GM18499 (cell line): Measurements from ENCODE around the gene FAM9B.
"Not testable (repeated sequence)": the region's sequence is repeated elsewhere in the genome, so short reads cannot be mapped to it uniquely, and the experiment has no call there.

Experiments used
- ATAC-seq: cut with Tn5 transposase; IDR thresholded peaks from one replicate; pipeline ENCODE4 v1.9.1; 2021; ENCODE audit warnings: moderate number of reproducible peaks; ENCODE audit not compliant: insufficient read depth, unreplicated experiment

Gene FAM9B

DNA sequence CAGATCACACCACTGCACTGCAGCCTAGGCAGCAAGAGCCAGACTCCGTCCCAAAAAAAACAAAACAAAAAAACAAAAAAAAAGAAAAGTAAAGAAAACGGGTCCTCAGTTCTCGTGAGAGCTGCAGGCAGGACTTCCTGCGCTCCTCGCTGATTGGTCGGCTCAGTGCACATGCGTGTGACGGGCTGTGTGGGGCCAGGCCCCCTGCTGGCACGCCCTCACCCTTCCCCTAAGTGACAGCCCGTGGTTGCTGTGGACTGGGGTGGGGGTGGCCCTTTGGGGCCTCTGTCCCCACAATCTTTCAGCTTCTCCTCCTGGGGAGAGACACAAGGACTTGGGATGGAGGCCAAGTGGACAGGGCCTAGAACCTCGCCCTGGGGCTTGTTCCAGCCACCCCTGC lies at the start of gene FAM9B:
Gene FAM9B, minus strand, starts transcription at position 139 of the 400 bp plus-strand sequence. CDS start 1,141 bp downstream, outside the sequence.
- ATAC-seq: no peak

DNA sequence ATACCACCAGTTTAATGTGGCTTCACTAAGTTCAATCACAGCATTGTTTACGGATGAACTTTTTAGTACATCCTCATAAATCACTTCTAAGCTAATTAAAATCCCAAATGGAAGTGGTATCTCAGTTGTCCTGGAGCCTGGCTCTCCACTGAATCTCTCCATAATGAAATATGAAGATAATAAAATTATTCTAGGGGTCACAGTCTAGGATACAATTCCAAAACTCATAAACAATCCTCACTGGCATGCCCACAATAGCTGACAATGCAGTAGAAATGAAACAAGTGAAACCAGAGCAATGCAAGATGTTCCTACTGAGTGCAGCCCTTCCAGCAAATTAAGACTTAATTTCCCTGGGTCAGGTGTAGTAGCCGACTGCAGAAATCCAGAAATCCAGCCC lies 47.3 kb upstream of the FAM9B start:
- ATAC-seq: no peak

DNA sequence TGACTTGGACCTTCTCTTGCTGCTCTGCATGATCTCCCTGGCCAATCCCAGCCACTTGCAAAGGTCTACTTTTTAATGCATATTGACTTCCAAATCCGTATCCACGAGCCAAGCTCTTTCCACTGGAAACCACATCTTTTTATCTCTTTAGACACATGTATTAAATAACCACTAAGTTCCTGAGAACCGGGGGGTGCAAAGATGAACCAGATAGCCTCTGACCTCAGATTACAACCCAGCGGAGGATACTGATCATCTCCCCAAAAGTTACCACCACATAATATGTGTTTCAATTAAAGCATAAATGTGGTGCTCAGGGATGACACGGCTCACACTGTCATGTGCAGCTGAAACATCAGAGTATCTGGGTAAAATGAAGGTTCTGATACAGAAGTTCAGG lies 40.4 kb upstream of the FAM9B start:
- ATAC-seq: no peak

DNA sequence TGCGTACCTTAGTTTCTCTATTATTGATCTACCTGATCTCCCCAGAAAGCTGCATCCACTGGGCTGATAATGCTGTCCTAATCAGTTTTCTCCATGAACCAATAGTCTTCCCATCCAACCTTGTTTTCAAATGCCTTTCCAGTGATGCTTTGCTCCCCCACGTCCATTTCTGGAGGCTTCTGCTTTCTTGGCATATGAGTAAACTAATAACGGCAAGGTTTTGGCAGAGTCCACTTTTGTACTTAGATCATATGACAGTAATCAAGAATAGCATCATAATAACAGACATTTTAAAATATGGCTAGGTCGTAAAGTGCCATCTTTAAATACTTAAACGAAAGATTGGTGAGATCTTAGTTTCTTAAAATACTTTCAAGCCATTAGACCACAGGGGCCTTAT lies 38.4 kb upstream of the FAM9B start:
- ATAC-seq: no peak

DNA sequence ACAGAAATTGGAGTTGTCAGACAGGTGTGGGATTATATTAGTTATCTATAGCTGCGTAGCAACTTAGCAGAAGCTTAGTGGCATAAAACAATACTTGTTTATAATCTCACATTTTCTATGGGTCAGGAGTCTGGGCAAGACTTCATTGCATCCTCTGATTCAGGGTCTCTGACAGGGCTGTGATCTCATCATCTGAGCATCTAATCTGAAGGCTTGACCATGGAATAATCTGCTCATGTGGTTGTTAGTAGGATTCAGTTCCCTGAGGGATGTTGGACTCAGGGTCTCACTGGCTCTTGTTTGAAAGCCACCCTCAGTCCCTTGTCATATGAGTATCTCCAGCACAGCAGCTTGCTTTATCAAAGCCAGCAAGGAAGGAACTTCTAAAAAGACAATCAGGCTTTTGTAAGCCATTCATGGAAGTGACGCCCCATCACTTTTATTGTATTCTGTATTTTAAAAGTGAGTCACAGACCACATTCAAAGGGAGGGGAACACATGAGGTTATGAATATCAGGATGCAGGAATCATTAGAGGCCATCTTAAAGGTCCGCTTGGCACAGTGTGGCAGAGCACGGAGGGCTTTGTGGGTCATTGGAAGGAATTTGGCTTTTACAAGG lies 37.2 kb upstream of the FAM9B start:
- no peak for ATAC-seq

DNA sequence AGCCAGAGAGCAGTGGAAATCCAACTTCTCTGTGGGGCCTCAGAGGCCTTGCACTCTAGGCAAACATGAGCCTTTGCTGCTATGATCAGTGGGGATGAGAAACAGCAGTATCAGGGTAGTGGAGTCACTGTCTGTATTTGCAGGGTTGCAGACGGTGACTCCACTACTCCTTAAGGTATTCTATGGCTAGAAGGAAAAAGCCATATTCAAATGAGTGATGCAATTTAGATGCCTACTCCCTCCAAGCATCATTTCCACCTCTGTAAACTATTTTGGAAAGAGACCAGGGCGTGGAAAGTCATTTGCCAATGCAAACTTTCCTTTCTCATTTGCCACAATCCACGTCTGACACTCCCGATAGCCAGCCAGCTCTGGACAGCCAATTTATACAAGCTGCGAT lies 35.6 kb upstream of the FAM9B start:
- no peak for ATAC-seq

DNA sequence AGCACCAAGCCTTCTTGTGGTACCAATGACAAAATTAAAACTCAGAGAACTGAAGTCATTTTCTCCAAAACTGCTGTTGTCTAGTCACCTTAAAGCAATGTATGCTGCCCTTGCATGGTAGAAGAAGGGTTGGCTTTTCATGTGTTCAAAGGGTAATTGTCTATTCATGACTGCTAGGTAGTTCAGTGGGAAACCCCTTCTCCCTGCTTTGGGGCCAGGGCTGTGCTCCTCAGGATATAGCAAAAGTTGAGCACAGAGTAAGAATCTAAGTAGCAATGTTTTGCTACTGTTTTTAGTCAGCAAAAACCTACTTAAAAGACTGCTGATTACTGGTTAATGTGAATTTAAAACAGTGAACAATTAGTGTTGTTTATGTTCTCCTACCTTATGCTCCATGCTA lies 30.8 kb upstream of the FAM9B start:
- no peak for ATAC-seq

DNA sequence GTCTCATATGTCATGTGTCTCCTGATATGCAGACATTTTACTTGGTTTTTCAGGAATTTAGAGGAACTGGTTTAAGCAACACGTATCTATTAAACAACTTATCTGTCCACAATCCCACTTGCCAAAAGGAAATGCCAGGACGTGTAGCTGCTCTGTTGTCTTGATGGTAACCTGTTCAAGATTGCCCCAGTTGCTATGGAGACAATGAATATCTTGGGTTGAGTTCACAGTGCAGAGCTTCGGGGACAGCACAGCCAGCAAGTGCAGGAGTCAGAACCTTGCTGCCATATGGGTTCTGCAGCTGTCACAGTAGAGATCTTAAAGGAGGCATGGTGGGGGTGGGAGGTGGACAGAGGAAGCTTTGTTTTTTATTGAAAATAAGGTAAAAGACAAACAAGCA lies 28.7 kb upstream of the FAM9B start:
- no peak for ATAC-seq

DNA sequence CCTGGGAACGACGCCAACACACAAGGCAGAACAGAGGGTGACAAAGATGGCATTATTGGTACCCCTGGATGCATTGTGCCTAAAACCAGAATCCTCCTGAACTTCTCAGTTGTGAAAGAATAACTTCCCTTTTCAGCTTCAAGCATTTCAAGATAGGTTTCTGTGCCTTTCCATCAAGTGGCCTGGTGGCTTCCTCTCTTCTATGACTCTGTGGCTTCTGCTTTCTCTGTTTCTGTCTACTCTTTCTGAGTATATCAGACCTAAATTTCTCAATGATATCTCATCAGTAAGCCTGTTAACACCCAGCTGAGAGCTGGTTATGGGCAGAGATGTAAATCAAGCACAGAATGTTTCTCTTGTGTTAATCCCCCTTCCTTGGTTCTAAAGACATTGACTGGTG lies 21.4 kb upstream of the FAM9B start:
- ATAC-seq: no peak

DNA sequence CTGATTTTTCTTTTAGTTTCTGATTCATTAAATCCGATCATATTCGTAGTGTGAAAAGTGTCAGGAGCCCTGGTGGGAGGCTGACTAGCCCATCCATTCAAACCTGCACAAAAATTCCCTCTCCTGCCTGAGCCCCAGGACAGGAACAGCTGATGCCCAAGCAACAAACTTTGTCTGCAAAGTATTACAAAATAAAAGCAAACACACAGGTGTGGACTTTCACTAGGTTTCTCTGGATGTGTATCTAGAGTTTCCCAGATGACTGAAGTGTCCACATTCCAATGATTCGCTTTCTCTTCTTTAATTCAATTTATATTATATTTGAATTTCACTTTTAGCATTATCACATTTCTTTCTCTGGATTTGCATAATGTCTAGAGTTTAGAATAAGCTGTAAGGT lies 18.2 kb upstream of the FAM9B start:
- ATAC-seq: no peak

DNA sequence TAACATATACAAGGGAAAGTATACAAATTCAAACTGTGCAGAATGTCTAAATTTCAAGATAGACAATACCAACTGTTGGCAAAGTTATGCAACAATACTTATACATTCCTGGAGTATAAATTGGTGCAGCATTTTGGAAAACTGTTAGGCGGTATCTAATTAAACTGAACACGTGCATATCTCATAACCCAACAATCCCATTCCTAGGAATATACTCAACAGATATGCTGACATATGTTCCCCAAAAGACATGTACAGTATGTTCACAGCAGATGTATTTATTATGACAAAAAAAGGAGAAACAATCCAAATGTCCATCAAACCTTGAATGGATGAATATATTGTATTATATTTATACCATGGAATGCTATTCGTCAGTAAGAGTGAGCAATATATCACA lies 16.4 kb upstream of the FAM9B start:
- no peak for ATAC-seq

DNA sequence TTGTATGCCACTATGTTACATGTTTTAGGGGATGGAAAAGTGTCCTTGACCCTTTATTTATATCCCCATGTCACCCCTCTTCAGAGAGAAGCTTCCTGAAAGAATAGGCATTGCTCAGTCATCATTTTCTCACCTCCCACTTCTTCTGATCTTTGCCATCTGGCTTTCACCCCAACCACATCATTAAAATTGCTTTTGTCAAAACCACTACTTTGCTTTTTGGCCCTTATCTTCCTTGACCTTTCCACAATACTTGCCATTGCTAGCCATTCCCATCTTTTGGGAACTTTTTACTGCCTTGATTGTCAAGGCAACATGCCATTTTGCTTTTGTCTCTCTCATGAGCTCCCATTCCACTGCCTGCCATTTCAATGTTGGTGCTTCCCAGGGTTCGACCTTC lies 14.9 kb upstream of the FAM9B start:
- ATAC-seq: no peak

DNA sequence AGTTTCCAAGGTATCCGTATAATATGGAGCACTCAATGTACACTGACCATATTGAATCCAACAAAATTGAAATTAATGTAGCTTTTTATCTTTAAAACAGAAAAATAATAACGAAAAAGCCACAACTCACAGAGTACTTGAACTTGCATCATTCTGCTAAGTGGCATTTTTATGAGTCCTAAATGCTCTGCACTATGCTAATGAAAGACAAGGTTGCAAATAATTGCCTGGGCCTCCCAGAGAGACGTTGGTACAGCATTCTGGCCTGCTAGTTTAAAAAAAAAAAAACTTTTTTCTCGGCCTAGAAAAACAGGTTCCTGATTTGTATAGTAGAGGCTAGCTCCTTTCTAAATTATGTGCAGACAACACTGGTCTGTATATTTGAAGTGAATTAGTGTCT lies 4.3 kb upstream of the FAM9B start:
- ATAC-seq: no peak

DNA sequence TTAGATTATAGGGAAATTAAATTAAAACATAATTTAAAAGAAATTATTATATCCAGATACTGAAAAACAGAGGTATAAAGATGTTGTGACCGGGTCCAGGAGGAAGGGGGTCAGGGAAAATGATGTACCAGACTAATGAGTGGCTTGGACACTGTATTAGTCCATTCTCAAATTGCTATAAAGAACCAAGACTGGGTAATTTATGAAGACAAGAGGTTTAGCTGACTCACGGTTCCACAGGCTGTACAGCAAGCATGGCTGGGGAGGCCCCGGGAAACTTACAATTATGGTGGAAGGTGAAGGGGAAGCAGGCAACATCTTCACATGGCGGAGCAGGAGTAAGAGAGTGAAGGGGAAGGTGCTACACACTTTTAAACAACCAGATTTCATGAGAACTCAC lies 3.4 kb upstream of the FAM9B start:
- ATAC-seq: no peak

DNA sequence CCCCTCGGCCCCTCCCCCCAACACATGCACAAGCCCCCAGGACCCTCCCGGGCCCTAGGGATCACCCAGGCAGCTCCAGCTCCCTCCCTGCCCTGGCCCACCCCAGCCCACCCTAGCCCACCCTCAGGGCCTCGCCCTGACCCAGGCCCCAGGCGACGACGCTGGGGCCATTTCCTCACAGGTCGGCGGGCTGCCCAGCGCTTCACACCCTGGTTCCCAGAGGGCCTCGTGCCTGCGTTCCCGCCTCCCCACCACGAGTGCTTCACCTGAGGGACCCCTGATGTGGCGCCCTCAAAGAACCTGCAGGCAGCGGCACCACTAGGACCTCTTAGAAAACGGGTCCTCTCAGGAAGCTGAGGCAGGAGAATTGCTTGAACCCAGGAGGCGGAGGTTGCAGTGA lies 341 bp downstream of the FAM9B start:
- ATAC-seq: no peak

DNA sequence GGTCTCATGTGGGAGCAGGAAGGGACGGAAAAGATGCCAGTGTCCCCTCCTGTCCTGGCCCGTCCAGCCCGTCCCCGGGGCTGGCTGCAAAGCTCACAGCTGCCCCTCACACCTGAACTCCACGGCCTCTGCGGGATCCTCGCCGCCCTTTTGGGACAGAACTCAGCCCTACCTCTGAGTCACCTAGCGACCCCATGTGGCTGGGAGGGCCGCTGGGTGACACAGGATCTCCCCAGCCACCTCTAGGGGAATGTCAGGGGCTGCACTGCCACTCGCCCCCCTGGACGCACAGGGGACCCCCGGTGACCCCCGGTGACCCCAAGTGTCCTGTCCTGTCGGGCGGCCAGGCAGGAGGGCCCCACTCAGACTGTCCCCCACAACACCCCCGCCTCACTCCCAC lies 748 bp downstream of the FAM9B start:
- no peak for ATAC-seq

DNA sequence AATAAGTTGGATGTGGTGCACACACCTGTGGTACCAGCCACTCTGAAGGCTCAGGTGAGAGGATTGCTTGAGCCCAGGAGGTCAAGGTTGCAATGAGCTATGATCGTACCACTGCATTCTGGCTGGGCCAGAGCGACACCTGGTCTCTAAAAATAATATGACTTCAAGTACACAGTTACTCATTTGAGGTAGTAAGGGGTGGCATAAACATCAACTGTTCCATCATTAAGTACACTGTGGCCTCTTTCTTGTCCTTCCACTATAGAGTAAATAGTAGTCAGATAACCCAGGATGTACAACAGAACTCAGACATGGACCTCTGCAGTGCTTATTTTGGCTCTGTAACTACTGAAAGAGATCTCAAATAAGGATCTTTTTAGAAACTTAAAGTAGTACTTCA lies 10.6 kb downstream of the FAM9B start:
- ATAC-seq: no peak

DNA sequence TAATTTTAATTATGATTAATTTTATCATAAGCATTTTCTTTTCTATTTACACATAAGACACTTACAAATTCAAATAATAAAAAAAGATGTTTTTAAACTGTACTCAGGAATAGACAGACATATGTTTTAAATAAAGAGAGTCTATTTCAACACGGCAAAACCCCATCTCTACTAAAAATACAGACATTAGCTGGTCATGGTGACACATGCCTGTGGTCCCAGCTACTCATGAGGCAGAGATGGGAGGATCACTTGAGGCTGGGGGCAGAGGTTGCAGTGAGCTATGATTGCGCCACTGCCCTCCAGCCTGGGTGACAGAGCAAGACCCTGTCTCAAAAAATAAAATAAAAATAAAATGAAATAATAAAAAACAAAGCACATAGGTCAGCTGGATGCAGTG lies 14.8 kb downstream of the FAM9B start:
- ATAC-seq: no peak

DNA sequence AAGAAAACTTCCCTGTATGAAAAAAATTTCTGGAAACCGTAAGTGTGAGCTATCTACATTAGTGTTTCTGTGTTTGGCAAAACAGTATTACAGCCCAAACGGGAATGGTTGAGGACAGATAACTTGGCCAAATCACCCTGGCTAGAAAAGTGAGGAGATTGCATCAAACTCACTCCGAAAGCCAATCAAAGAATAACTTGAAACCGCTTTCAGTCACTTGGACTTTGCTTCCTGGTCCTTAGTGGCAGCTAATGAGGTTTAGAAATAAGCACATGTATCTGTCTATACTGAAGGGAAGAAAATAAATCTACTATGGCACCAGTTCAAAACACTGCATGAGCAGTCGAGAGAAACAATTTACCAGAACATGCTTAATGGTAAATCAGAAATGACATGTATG lies 15.6 kb downstream of the FAM9B start:
- not testable (repeated sequence) for ATAC-seq

DNA sequence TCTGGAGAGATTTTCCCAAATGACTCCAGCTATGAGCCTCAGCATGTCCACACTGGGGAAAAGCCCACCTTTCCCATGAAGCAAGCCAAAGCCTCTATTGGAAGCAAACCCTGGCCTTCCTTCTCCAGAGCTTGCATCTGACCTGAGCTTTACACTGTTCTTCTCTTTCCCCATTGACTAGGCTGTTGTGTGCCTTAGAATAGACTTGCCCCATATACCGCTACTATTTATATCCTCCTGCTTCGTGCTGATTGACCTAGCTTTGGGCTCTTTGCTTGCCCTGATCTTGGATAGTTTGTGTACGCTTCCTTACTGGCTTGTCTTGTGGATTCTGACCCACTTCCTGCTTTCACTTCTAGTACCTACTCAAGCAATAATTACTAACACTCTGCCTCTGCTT lies 30.9 kb downstream of the FAM9B start:
- no peak for ATAC-seq

DNA sequence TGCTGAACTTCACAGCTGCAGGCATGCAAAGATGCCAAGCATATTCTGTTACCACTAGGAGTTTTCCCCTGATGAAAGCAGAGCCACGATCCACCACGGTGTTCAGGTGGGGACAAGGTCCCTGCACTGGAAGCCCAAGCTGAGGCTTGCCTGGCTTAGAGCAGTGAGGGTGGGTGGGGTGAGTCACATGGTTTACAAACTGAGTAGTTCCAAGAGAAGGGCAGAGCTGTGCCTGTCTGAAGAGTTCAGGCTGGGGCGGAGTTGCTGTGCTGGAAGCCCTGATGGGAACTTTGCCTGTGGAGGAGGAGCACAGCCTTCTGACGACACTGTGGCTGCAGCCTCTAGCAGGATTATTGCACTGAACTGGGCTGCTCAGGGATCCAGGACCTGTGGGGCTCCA lies 45.5 kb downstream of the FAM9B start:
- ATAC-seq: no peak

DNA sequence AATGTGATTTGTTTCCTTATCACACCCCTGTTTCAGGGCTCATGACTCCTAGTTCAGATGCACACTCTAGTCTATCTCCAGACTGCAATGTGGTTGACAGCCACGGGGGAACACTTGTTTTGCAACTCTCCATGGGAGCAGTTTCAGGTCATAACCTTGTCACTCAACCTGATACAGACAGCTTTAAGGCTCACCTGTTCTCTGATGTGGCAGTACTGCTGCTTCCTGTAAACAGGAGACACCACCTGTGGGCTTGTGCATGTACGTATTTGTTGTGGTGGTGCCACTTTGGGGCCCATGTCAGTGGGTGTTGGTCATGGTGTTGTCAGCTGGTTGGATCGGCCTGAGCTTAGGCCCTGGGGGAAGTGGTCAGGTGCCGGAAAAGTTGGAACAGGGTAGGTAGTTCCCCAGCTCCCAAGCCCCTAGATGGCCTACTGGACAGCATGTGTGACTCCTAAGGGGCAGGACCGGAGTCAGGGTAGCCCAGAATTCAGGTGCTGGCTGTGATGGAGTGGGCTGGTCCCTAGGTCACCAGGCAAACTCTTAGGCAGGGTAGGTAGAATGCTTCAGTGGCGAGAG lies 46.2 kb downstream of the FAM9B start:
- ATAC-seq: no peak

DNA sequence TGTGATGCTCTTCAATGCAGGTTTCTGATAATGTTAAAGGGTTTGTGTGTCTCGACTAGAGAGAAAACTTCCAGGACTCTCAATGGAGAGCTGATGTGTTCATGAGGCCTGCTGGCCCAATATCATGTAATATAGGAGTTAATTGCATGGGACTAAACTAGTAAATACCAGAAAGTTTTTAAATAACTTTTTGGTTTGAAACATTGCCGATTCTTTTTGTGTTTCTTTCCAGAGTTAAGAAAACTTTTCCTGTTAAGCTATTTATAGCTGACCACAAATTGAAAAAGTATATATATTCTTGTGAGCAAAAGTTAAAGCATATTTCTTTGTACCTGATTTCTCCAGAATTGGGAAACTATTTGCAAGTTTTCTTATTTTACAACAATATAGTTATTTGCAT lies 49.7 kb downstream of the FAM9B start:
- no peak for ATAC-seq
